Esophagus squamous epithelium (tissue), 5 donors: ENCODE measurements around the gene ZNF79. TPM values are rescaled to one million over a fixed set of nuclear protein-coding genes. Genes with fewer than 3 reads are reported as not detected.

Experiments
- DNase-seq: peaks from one replicate; lab custom pipeline; 2025; lab: John Stamatoyannopoulos, UW
- H3K27ac ChIP-seq, 4 donors: fragments of 200-600 bp; sonication (generic); one replicate each; pipeline ENCODE4 v1.5.1; 2016 to 2019; ENCODE audit warnings: mild to moderate bottlenecking in 1 of 4
- H3K27me3 ChIP-seq, 4 donors: fragments of 200-600 bp; sonication (generic); 1 replicate in 3 of 4; 2 replicates in 1 of 4; pipeline versions ENCODE4 v1.5.1 to v1.6.0; 2017 to 2021; ENCODE audit warnings: antibody characterized with exemption in 1 of 4
- H3K36me3 ChIP-seq, 3 donors: fragments of 200-600 bp; sonication (generic); one replicate each; pipeline ENCODE4 v1.5.1; 2016 to 2019
- H3K4me1 ChIP-seq, 3 donors: fragments of 200-600 bp; sonication (generic); one replicate each; pipeline ENCODE4 v1.5.1; 2017 to 2019
- H3K4me3 ChIP-seq, 4 donors: fragments of 200-600 bp; sonication (generic); 1 replicate in 3 of 4; 2 replicates in 1 of 4; pipeline ENCODE4 v1.5.1; 2016 to 2019; ENCODE audit warnings: mild to moderate bottlenecking in 2 of 4, moderate library complexity in 1 of 4
- H3K9me3 ChIP-seq, 3 donors: fragments of 200-600 bp; sonication (generic); one replicate each; pipeline ENCODE4 v1.5.1; 2016 to 2019
- CTCF ChIP-seq, 6 experiments: fragments of 450-650 bp in 4 of 6; fragments of 200-600 bp in 2 of 6; sonication (generic) in 2 of 6; IDR thresholded peaks; one replicate each; pipeline ENCODE4 v1.5.1; 2016 to 2019; ENCODE audit warnings: antibody characterized with exemption in 6 of 6, mild to moderate bottlenecking in 4 of 6, moderate library complexity in 4 of 6
- POLR2A ChIP-seq, 4 donors: fragments of 450-650 bp; IDR thresholded peaks; one replicate each; pipeline ENCODE4 v1.6.1; 2017; ENCODE audit warnings: antibody characterized with exemption in 4 of 4, mild to moderate bottlenecking in 4 of 4, moderate library complexity in 3 of 4
- WGBS, 2 donors: methylation state at CpG; one replicate each; pipeline ENCODE4 v1.1.5; 2018; 5-methylcytosine and 5-hydroxymethylcytosine counted together
- intact Hi-C: fragments of 100-400 bp; cut with DNase I; formaldehyde crosslinking; loops from one replicate; pipeline ENCODE4 v1.15.0; 2022
- total RNA-seq, 4 donors: library from RNA; depleted of rRNA; stranded (reverse); fragments of >200 nt; gene quantifications; one replicate each; pipeline ENCODE4 v1.1.0, GENCODE V29; 2016
- donor health status: DM: yes; HTN: yes; CAD: no.

Gene ZNF79
- total RNA-seq, 4 donors from 2014 or later = 3.1 to 9.9 (median 4.7) TPM

- peaks cover 0 to 62% (median 16%) of the 10 kb centered on the region in 3 donors for H3K36me3 ChIP-seq
- H3K27ac ChIP-seq = peak overlapping the region in 2 of 4 donors; percentile 11 to 19
- intact Hi-C loops = no loop called here
- H3K4me3 ChIP-seq = no peak overlapping the region
- H3K4me1 ChIP-seq = peaks cover 0 to 15% (median 0%) of the 10 kb centered on the region in 3 donors
- TF ChIP-seq CTCF (IDR thresholded peaks at IDR 0.05) (no peak), POLR2A (IDR thresholded peaks at IDR 0.05) (no peak)
- no peak for DNase-seq
- H3K9me3 ChIP-seq = no peaks in the 10 kb centered on the region
- H3K27me3 ChIP-seq = no peaks in the 10 kb centered on the region
- 74 to 86% methylated on average over 5 to 8 of the region's 13 CpGs for WGBS, 2 donors
Observed at GRCh38 chr9:127406799-127407491, 17.2 kb upstream of the ZNF79 start.

- Histone ChIP-seq H3K4me1 (peaks cover 0 to 15% (median 0%) of the 10 kb centered on the region in 3 donors), H3K9me3 (no peaks in the 10 kb centered on the region), H3K27me3 (no peaks in the 10 kb centered on the region), H3K36me3 (peaks cover 0 to 57% (median 16%) of the 10 kb centered on the region in 3 donors), H3K4me3 (no peak overlapping the region), H3K27ac (peak overlapping the region in 2 of 4 donors; percentile 11 to 19)
- TF ChIP-seq POLR2A (IDR thresholded peaks at IDR 0.05) (no peak), CTCF (IDR thresholded peaks at IDR 0.05) (no peak)
- 86% methylated on average over 6 of the region's 6 CpGs; no CpG with 5 or more reads in 1 of the 2 donors for WGBS, 2 donors
- DNase-seq = no peak
- intact Hi-C loops = no loop called here
Observed at GRCh38 chr9:127407492-127407843, 16.7 kb upstream of the ZNF79 start.

GRCh38 chr9:127411122-127411521 lies 13.1 kb upstream of the ZNF79 start:
- intact Hi-C loops = no loop called here
- Histone ChIP-seq H3K36me3 (peaks cover 0 to 20% (median 0%) of the 10 kb centered on the region in 3 donors), H3K4me3 (no peak overlapping the region), H3K27ac (peak overlapping the region; percentile 49 to 72 (median 61)), H3K9me3 (no peaks in the 10 kb centered on the region), H3K27me3 (no peaks in the 10 kb centered on the region), H3K4me1 (peaks cover 0 to 32% (median 0%) of the 10 kb centered on the region in 3 donors)
- DNase-seq = no peak
- no peak for TF ChIP-seq CTCF (IDR thresholded peaks at IDR 0.05)
- TF ChIP-seq POLR2A (IDR thresholded peaks at IDR 0.05) = no peak
- 67 to 72% methylated on average over 4 of the region's 4 CpGs for WGBS, 2 donors

- H3K4me1 ChIP-seq = peaks cover 10 to 66% (median 19%) of the 10 kb centered on the region in 3 donors
- no peaks in the 10 kb centered on the region for H3K36me3 ChIP-seq
- TF ChIP-seq POLR2A (IDR thresholded peaks at IDR 0.05) (no peak), CTCF (IDR thresholded peaks at IDR 0.05) (no peak)
- 65 to 68% methylated on average over 4 of the region's 4 CpGs for WGBS, 2 donors
- peak overlapping the region in 2 of 4 donors; percentile 45 to 71 for H3K27ac ChIP-seq
- intact Hi-C loops = no loop called here
- H3K4me3 ChIP-seq = no peak overlapping the region
- DNase-seq = no peak
- H3K9me3 ChIP-seq = no peaks in the 10 kb centered on the region
- no peaks in the 10 kb centered on the region for H3K27me3 ChIP-seq
Observed at GRCh38 chr9:127415141-127415540, 9.0 kb upstream of the ZNF79 start.

- no peaks in the 10 kb centered on the region for H3K27me3 ChIP-seq
- H3K27ac ChIP-seq = peak overlapping the region in 2 of 4 donors; percentile 45 to 71
- peaks cover 10 to 65% (median 19%) of the 10 kb centered on the region in 3 donors for H3K4me1 ChIP-seq
- H3K36me3 ChIP-seq = no peaks in the 10 kb centered on the region
- intact Hi-C loops = no loop called here
- TF ChIP-seq CTCF (IDR thresholded peaks at IDR 0.05) (no peak), POLR2A (IDR thresholded peaks at IDR 0.05) (no peak)
- 27 to 45% methylated on average over 1 of the region's 1 CpG for WGBS, 2 donors
- H3K9me3 ChIP-seq = no peaks in the 10 kb centered on the region
- DNase-seq = no peak
- no peak overlapping the region for H3K4me3 ChIP-seq
Observed at GRCh38 chr9:127415657-127416056, 8.5 kb upstream of the ZNF79 start.
